Activated naive CD8-positive, alpha-beta T cell treated with anti-CD3 and anti-CD28 coated beads for 36 hours (primary cell): Measurements from ENCODE around the gene OSBPL3. TPM values are rescaled to one million over a fixed set of nuclear protein-coding genes. Genes with fewer than 3 reads are reported as not detected.

Experiments used
- DNase-seq: peaks from one replicate; pipeline ENCODE4 v3.0.0; 2021
- H3K27ac Mint-ChIP-seq: one replicate; pipeline ENCODE4 v1.8.0; 2022; ENCODE audit warnings: mild to moderate bottlenecking, moderate library complexity, mixed read lengths
- H3K27me3 Mint-ChIP-seq: one replicate; pipeline ENCODE4 v1.8.0; 2022; ENCODE audit warnings: mild to moderate bottlenecking, mixed read lengths
- H3K36me3 Mint-ChIP-seq: one replicate; pipeline ENCODE4 v1.8.0; 2021; ENCODE audit warnings: mild to moderate bottlenecking, mixed read lengths
- H3K4me1 Mint-ChIP-seq: one replicate; pipeline ENCODE4 v1.8.0; 2021; ENCODE audit warnings: mixed read lengths
- H3K4me3 Mint-ChIP-seq: one replicate; pipeline ENCODE4 v1.8.0; 2022; ENCODE audit warnings: mild to moderate bottlenecking, moderate library complexity, mixed read lengths
- H3K9me3 Mint-ChIP-seq: one replicate; pipeline ENCODE4 v1.8.0; 2022; ENCODE audit warnings: mixed read lengths
- total RNA-seq, 2 experiments: library from RNA; stranded (reverse); gene quantifications; one replicate each; pipeline ENCODE4 v1.2.3, GENCODE V29; 2021

Gene OSBPL3
- total RNA-seq, 2 experiments from 2014 or later: 40.8 to 44.1 TPM

- Mint-ChIP-seq H3K4me1 (peaks cover 52% of the 10 kb centered on the region), H3K27me3 (no peaks in the 10 kb centered on the region), H3K36me3 (peaks cover 10% of the 10 kb centered on the region), H3K9me3 (no peaks in the 10 kb centered on the region), H3K27ac (no peak overlapping the region), H3K4me3 (no peak overlapping the region)
- DNase-seq: no peak
Observed at GRCh38 chr7:24924375-24924774, 55.6 kb downstream of the OSBPL3 start.

- peaks cover 61% of the 10 kb centered on the region for H3K4me1 Mint-ChIP-seq
- peaks cover 15% of the 10 kb centered on the region for H3K36me3 Mint-ChIP-seq
- DNase-seq: no peak
- peak overlapping the region; percentile 21 for H3K27ac Mint-ChIP-seq
- H3K27me3 Mint-ChIP-seq: no peaks in the 10 kb centered on the region
- no peaks in the 10 kb centered on the region for H3K9me3 Mint-ChIP-seq
- H3K4me3 Mint-ChIP-seq: no peak overlapping the region
Observed at GRCh38 chr7:24923172-24923865, 56.7 kb downstream of the OSBPL3 start.

GRCh38 chr7:24922099-24922773, 57.7 kb downstream of the OSBPL3 start:
- Mint-ChIP-seq H3K9me3 (no peaks in the 10 kb centered on the region), H3K27ac (peak overlapping the region; percentile 18), H3K27me3 (no peaks in the 10 kb centered on the region), H3K4me3 (no peak overlapping the region), H3K4me1 (peaks cover 68% of the 10 kb centered on the region), H3K36me3 (peaks cover 14% of the 10 kb centered on the region)
- DNase-seq: no peak

- peaks cover 19% of the 10 kb centered on the region for H3K36me3 Mint-ChIP-seq
- peak overlapping the region; percentile 84 for H3K27ac Mint-ChIP-seq
- no peak for DNase-seq
- H3K27me3 Mint-ChIP-seq: no peaks in the 10 kb centered on the region
- H3K9me3 Mint-ChIP-seq: no peaks in the 10 kb centered on the region
- no peak overlapping the region for H3K4me3 Mint-ChIP-seq
- peaks cover 76% of the 10 kb centered on the region for H3K4me1 Mint-ChIP-seq
Observed at GRCh38 chr7:24921362-24921679, 58.7 kb downstream of the OSBPL3 start.

- Mint-ChIP-seq H3K36me3 (peaks cover 22% of the 10 kb centered on the region), H3K27me3 (no peaks in the 10 kb centered on the region), H3K4me3 (no peak overlapping the region), H3K4me1 (peaks cover 82% of the 10 kb centered on the region), H3K9me3 (no peaks in the 10 kb centered on the region), H3K27ac (peak overlapping the region; percentile 84)
- no peak for DNase-seq
Observed at GRCh38 chr7:24920451-24921361, 59.3 kb downstream of the OSBPL3 start.

- DNase-seq: no peak
- Mint-ChIP-seq H3K27me3 (no peaks in the 10 kb centered on the region), H3K4me3 (no peak overlapping the region), H3K4me1 (peaks cover 85% of the 10 kb centered on the region), H3K36me3 (peaks cover 25% of the 10 kb centered on the region), H3K27ac (no peak overlapping the region), H3K9me3 (no peaks in the 10 kb centered on the region)
Observed at GRCh38 chr7:24917510-24918239, 62.3 kb downstream of the OSBPL3 start.

GRCh38 chr7:24916463-24917040, 63.4 kb downstream of the OSBPL3 start:
- no peaks in the 10 kb centered on the region for H3K9me3 Mint-ChIP-seq
- H3K36me3 Mint-ChIP-seq: peaks cover 28% of the 10 kb centered on the region
- no peak overlapping the region for H3K4me3 Mint-ChIP-seq
- DNase-seq: no peak
- H3K27me3 Mint-ChIP-seq: no peaks in the 10 kb centered on the region
- H3K4me1 Mint-ChIP-seq: peaks cover 85% of the 10 kb centered on the region
- peak overlapping the region; percentile 74 for H3K27ac Mint-ChIP-seq

GRCh38 chr7:24914465-24914859, 65.5 kb downstream of the OSBPL3 start:
- Mint-ChIP-seq H3K27ac (peak overlapping the region; percentile 64), H3K27me3 (no peaks in the 10 kb centered on the region), H3K4me1 (peaks cover 86% of the 10 kb centered on the region), H3K36me3 (peaks cover 35% of the 10 kb centered on the region), H3K9me3 (no peaks in the 10 kb centered on the region), H3K4me3 (no peak overlapping the region)
- no peak for DNase-seq

- H3K9me3 Mint-ChIP-seq: no peaks in the 10 kb centered on the region
- peaks cover 82% of the 10 kb centered on the region for H3K4me1 Mint-ChIP-seq
- no peak for DNase-seq
- no peak overlapping the region for H3K4me3 Mint-ChIP-seq
- H3K27ac Mint-ChIP-seq: no peak overlapping the region
- peaks cover 33% of the 10 kb centered on the region for H3K36me3 Mint-ChIP-seq
- no peaks in the 10 kb centered on the region for H3K27me3 Mint-ChIP-seq
Observed at GRCh38 chr7:24913801-24914464, 66.0 kb downstream of the OSBPL3 start.

GRCh38 chr7:24912874-24913514, 67.0 kb downstream of the OSBPL3 start:
- no peak for DNase-seq
- no peaks in the 10 kb centered on the region for H3K27me3 Mint-ChIP-seq
- H3K4me3 Mint-ChIP-seq: no peak overlapping the region
- H3K27ac Mint-ChIP-seq: peak overlapping the region; percentile 2
- H3K36me3 Mint-ChIP-seq: peaks cover 30% of the 10 kb centered on the region
- H3K9me3 Mint-ChIP-seq: no peaks in the 10 kb centered on the region
- H3K4me1 Mint-ChIP-seq: peaks cover 73% of the 10 kb centered on the region

GRCh38 chr7:24912424-24912823, 67.6 kb downstream of the OSBPL3 start:
- Mint-ChIP-seq H3K9me3 (no peaks in the 10 kb centered on the region), H3K36me3 (peaks cover 30% of the 10 kb centered on the region), H3K27me3 (no peaks in the 10 kb centered on the region), H3K4me1 (peaks cover 67% of the 10 kb centered on the region), H3K4me3 (no peak overlapping the region), H3K27ac (peak overlapping the region; percentile 2)
- no peak for DNase-seq

- H3K27me3 Mint-ChIP-seq: no peaks in the 10 kb centered on the region
- DNase-seq: no peak
- peaks cover 24% of the 10 kb centered on the region for H3K36me3 Mint-ChIP-seq
- H3K4me1 Mint-ChIP-seq: peaks cover 57% of the 10 kb centered on the region
- H3K27ac Mint-ChIP-seq: peak overlapping the region; percentile 88
- H3K9me3 Mint-ChIP-seq: no peaks in the 10 kb centered on the region
- H3K4me3 Mint-ChIP-seq: peak overlapping the region; percentile 45
Observed at GRCh38 chr7:24911213-24911603, 68.8 kb downstream of the OSBPL3 start.

GRCh38 chr7:24910551-24911212, 69.3 kb downstream of the OSBPL3 start:
- H3K27me3 Mint-ChIP-seq: no peaks in the 10 kb centered on the region
- DNase-seq: no peak
- H3K4me3 Mint-ChIP-seq: peak overlapping the region; percentile 45
- H3K36me3 Mint-ChIP-seq: peaks cover 21% of the 10 kb centered on the region
- H3K27ac Mint-ChIP-seq: peak overlapping the region; percentile 88
- H3K9me3 Mint-ChIP-seq: no peaks in the 10 kb centered on the region
- H3K4me1 Mint-ChIP-seq: peaks cover 52% of the 10 kb centered on the region
